WTC11 (cell line): ENCODE data around the gene COMMD9.

Source experiments
- AFF4 ChIP-seq: sonication (generic); formaldehyde crosslinking; IDR thresholded peaks from 2 replicates; pipeline ENCODE4 v1.8.1; 2023; ENCODE audit warnings: mild to moderate bottlenecking, missing genetic modification reagents, borderline replicate concordance
- AR ChIP-seq: fragments of 250-450 bp; sonication (Bioruptor Pico); IDR thresholded peaks from 2 replicates; pipeline ENCODE4 v1.9.0; 2021; ENCODE audit warnings: mild to moderate bottlenecking
- ATF2 ChIP-seq: sonication (generic); formaldehyde crosslinking; IDR thresholded peaks from 2 replicates; pipeline ENCODE4 v1.8.1; 2022; ENCODE audit warnings: low read depth, missing genetic modification reagents, borderline replicate concordance
- CTCF ChIP-seq: fragments of 200-600 bp; IDR thresholded peaks from 2 replicates; pipeline ENCODE4 v1.8.0; 2022; ENCODE audit warnings: antibody characterized with exemption
- IRF2 ChIP-seq: sonication (generic); formaldehyde crosslinking; IDR thresholded peaks from 2 replicates; pipeline ENCODE4 v1.8.0; 2022; ENCODE audit warnings: low read depth, missing genetic modification reagents, borderline replicate concordance
- MAX ChIP-seq: sonication (generic); formaldehyde crosslinking; IDR thresholded peaks from 2 replicates; pipeline ENCODE4 v1.8.0; 2022; ENCODE audit warnings: mild to moderate bottlenecking, missing genetic modification reagents
- NFYB ChIP-seq: sonication (generic); formaldehyde crosslinking; conservative IDR thresholded peaks from 2 replicates; pipeline ENCODE4 v1.8.0; 2022; ENCODE audit warnings: low read depth, missing genetic modification reagents
- TEAD1 ChIP-seq: sonication (generic); formaldehyde crosslinking; IDR thresholded peaks from 2 replicates; pipeline ENCODE4 v1.8.0; 2022; ENCODE audit warnings: mild to moderate bottlenecking, missing genetic modification reagents
- TP53 ChIP-seq: sonication (generic); formaldehyde crosslinking; IDR thresholded peaks from 2 replicates; pipeline ENCODE4 v1.8.1; 2023; ENCODE audit warnings: mild to moderate bottlenecking, missing genetic modification reagents
- USF1 ChIP-seq: sonication (generic); formaldehyde crosslinking; IDR thresholded peaks from 2 replicates; pipeline ENCODE4 v1.8.0; 2022; ENCODE audit warnings: mild to moderate bottlenecking, missing genetic modification reagents
- USF2 ChIP-seq: sonication (generic); formaldehyde crosslinking; IDR thresholded peaks from 2 replicates; pipeline ENCODE4 v1.8.1; 2023; ENCODE audit warnings: mild to moderate bottlenecking, missing genetic modification reagents, moderate library complexity
- ZNF416 ChIP-seq: fragments of 250-450 bp; sonication (Bioruptor Pico); IDR thresholded peaks from 2 replicates; pipeline ENCODE4 v1.9.0; 2021; ENCODE audit warnings: mild to moderate bottlenecking, inconsistent platforms
- ZNF512 ChIP-seq: sonication (generic); formaldehyde crosslinking; IDR thresholded peaks from 2 replicates; pipeline ENCODE4 v1.8.1; 2022; ENCODE audit warnings: missing genetic modification reagents, borderline replicate concordance

- no peak for TF ChIP-seq CTCF
- no peak for TF ChIP-seq TEAD1 (CRISPR knock-in tag)
- no peak for TF ChIP-seq AR (CRISPR knock-in tag)
- no peak for TF ChIP-seq ZNF416 (CRISPR knock-in tag)
- no peak for TF ChIP-seq IRF2 (CRISPR knock-in tag)
- no peak for TF ChIP-seq MAX
- TF ChIP-seq USF1 (CRISPR knock-in tag) = no peak
- TF ChIP-seq NFYB (CRISPR knock-in tag) = no peak
- no peak for TF ChIP-seq TP53 (CRISPR knock-in tag)
- no peak for TF ChIP-seq USF2 (CRISPR knock-in tag)
- no peak for TF ChIP-seq ZNF512 (CRISPR knock-in tag)
- TF ChIP-seq AFF4 (CRISPR knock-in tag) = no peak
- no peak for TF ChIP-seq ATF2 (CRISPR knock-in tag)
Observed at GRCh38 chr11:36333468-36333867, 44.2 kb upstream of the COMMD9 start.
